ENCODE data around the gene ADAM33. TPM values are rescaled to one million over a fixed set of nuclear protein-coding genes. Genes with fewer than 3 reads are reported as not detected.

ADAM33 gene
- total RNA-seq, 1 experiment from 2014 or later: not detected

DNA sequence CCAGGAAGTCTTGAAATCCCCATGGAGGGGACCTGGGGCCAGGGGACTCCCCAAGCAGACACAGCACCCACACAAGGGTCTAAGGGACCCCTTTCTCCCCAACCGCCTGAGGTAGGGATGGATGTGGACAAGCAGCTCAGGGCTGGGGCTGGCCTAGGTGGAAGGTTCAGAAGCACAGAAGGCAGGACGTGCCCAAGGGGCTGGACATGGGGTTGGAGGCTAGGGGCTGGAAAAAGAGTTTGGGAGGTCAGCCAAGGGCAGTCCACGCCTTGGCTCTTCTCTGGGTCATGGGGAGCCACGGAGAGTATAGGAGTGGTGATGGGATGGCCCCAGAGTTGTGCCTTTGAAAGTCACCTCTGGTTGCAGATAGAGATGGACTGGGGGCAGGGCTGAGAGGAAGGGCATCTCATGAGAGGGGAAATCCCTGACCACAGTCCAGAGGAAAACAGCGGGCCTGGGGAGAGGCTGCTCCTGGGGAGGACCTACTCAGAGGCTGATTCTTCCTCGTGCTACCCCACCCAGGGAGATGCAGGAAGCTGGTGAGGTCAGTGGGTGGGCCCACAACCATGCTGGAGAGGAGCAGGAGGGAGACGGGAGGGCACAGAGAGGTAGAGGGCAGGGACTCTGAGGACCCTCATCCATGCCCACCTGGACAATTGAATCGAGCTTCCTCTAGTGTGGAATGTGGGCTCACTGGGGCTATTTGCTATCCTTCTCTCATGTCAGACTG lies 48.2 kb upstream of the ADAM33 start:
- no TSS peak for BruUV-seq (replicated peaks)
- Histone ChIP-seq H3K9me3 (ENCODE audit: low read depth, low read length, poor library complexity, severe bottlenecking) (no peaks in the 10 kb centered on the region), H3K36me3 (ENCODE audit: insufficient read depth, low read length, poor library complexity, severe bottlenecking) (no peaks in the 10 kb centered on the region), H3K4me3 (ENCODE audit: low read depth, low read length, poor library complexity, severe bottlenecking) (no peak overlapping the region), H3K27ac (ENCODE audit: low read depth, low read length, poor library complexity, severe bottlenecking) (no peak overlapping the region), H3K27me3 (replicated peaks; ENCODE audit: insufficient read depth, low read depth, low read length, poor library complexity) (no peaks in the 10 kb centered on the region), H3K4me1 (ENCODE audit: insufficient read depth, low read length, poor library complexity, severe bottlenecking) (peaks cover 9% of the 10 kb centered on the region)
- no peak for TF ChIP-seq EZH2 (IDR thresholded peaks at IDR 0.05; ENCODE audit: borderline replicate concordance, low read depth, low read length, poor library complexity, severe bottlenecking)
- CTCF ChIA-PET: no interaction called here
- no peak for DNase-seq (ENCODE audit: low spot score)
- intact Hi-C loops (cut with micrococcal nuclease; ENCODE audit: unreplicated experiment): no loop called here
- POLR2A ChIA-PET (ENCODE audit: low non-redundant PET): no interaction called here

DNA sequence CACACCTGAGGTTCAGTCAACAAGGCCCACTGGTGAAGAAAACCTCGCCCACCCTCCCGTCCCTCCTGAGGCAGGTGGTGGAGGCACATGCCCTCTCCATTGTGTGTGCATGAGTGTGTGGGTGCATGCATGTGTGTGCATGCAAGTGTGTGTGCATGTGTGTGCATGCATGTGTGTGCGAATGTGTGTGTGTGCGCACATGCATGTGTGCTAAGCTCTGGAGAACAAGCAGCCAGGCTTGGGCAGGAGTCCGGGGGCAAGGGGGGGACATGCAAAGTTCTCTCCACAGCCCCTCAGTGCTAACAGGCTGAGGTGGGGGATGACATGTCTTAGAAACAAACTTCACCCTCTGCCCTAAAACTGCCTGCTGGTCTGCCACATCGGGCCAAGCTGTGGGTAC lies 47.6 kb upstream of the ADAM33 start:
- BruUV-seq (replicated peaks): no TSS peak
- H3K36me3 ChIP-seq (ENCODE audit: insufficient read depth, low read length, poor library complexity, severe bottlenecking): no peaks in the 10 kb centered on the region
- DNase-seq (ENCODE audit: low spot score): no peak
- ChIA-PET CTCF (no interaction called here), POLR2A (ENCODE audit: low non-redundant PET) (interaction anchor here (0.6 kb wide), 1 partner anchor 14 kb away, joined by 4 read pairs; no protein-coding TSS in a partner anchor)
- no peaks in the 10 kb centered on the region for H3K9me3 ChIP-seq (ENCODE audit: low read depth, low read length, poor library complexity, severe bottlenecking)
- H3K27me3 ChIP-seq (replicated peaks; ENCODE audit: insufficient read depth, low read depth, low read length, poor library complexity): no peaks in the 10 kb centered on the region
- TF ChIP-seq EZH2 (IDR thresholded peaks at IDR 0.05; ENCODE audit: borderline replicate concordance, low read depth, low read length, poor library complexity, severe bottlenecking): no peak
- TF ChIP-seq CTCF (conservative IDR thresholded peaks at IDR 0.05; ENCODE audit: low read depth, low read length): no peak
- peaks cover 9% of the 10 kb centered on the region for H3K4me1 ChIP-seq (ENCODE audit: insufficient read depth, low read length, poor library complexity, severe bottlenecking)
- H3K27ac ChIP-seq (ENCODE audit: low read depth, low read length, poor library complexity, severe bottlenecking): no peak overlapping the region
- intact Hi-C loops (cut with micrococcal nuclease; ENCODE audit: unreplicated experiment): no loop called here
- no peak overlapping the region for H3K4me3 ChIP-seq (ENCODE audit: low read depth, low read length, poor library complexity, severe bottlenecking)

- Histone ChIP-seq H3K4me3 (ENCODE audit: low read depth, low read length, poor library complexity, severe bottlenecking) (no peak overlapping the region), H3K4me1 (ENCODE audit: insufficient read depth, low read length, poor library complexity, severe bottlenecking) (peaks cover 9% of the 10 kb centered on the region), H3K9me3 (ENCODE audit: low read depth, low read length, poor library complexity, severe bottlenecking) (no peaks in the 10 kb centered on the region), H3K36me3 (ENCODE audit: insufficient read depth, low read length, poor library complexity, severe bottlenecking) (no peaks in the 10 kb centered on the region), H3K27me3 (replicated peaks; ENCODE audit: insufficient read depth, low read depth, low read length, poor library complexity) (no peaks in the 10 kb centered on the region), H3K27ac (ENCODE audit: low read depth, low read length, poor library complexity, severe bottlenecking) (no peak overlapping the region)
- BruUV-seq (replicated peaks): no TSS peak
- ChIA-PET POLR2A (ENCODE audit: low non-redundant PET) (interaction anchor here (0.6 kb wide), 1 partner anchor 14 kb away, joined by 4 read pairs; no protein-coding TSS in a partner anchor), CTCF (no interaction called here)
- TF ChIP-seq CTCF (conservative IDR thresholded peaks at IDR 0.05; ENCODE audit: low read depth, low read length) (no peak), EZH2 (IDR thresholded peaks at IDR 0.05; ENCODE audit: borderline replicate concordance, low read depth, low read length, poor library complexity, severe bottlenecking) (no peak)
- intact Hi-C loops (cut with micrococcal nuclease; ENCODE audit: unreplicated experiment): no loop called here
- no peak for DNase-seq (ENCODE audit: low spot score)
Measured at GRCh38 chr20:3728876-3729275, 47.1 kb upstream of the ADAM33 start.

DNA sequence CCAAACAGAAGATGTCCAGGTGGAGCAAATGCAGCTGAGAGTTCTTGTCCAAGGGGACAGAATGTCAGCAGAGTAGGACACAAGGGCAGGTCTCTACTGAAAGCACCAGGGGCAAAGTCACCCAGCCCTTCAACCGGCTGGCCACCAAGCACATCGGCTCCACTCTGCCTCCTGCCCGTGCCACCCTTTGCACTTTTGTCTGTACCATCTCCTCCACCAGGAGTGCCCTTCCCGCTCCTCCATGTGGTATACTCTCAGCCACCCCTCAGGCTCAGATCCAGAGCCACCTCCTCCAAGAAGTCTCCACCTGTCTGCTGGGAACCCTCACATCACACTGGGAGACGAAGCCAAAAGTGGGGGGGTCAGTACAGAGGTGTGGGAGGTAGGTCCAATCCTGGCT lies 46.5 kb upstream of the ADAM33 start:
- Histone ChIP-seq H3K27me3 (replicated peaks; ENCODE audit: insufficient read depth, low read depth, low read length, poor library complexity) (no peaks in the 10 kb centered on the region), H3K9me3 (ENCODE audit: low read depth, low read length, poor library complexity, severe bottlenecking) (no peaks in the 10 kb centered on the region), H3K36me3 (ENCODE audit: insufficient read depth, low read length, poor library complexity, severe bottlenecking) (no peaks in the 10 kb centered on the region), H3K4me1 (ENCODE audit: insufficient read depth, low read length, poor library complexity, severe bottlenecking) (peaks cover 9% of the 10 kb centered on the region), H3K4me3 (ENCODE audit: low read depth, low read length, poor library complexity, severe bottlenecking) (no peak overlapping the region), H3K27ac (ENCODE audit: low read depth, low read length, poor library complexity, severe bottlenecking) (no peak overlapping the region)
- TF ChIP-seq EZH2 (IDR thresholded peaks at IDR 0.05; ENCODE audit: borderline replicate concordance, low read depth, low read length, poor library complexity, severe bottlenecking) (no peak), CTCF (conservative IDR thresholded peaks at IDR 0.05; ENCODE audit: low read depth, low read length) (no peak)
- ChIA-PET POLR2A (ENCODE audit: low non-redundant PET) (no interaction called here), CTCF (no interaction called here)
- DNase-seq (ENCODE audit: low spot score): no peak
- intact Hi-C loops (cut with micrococcal nuclease; ENCODE audit: unreplicated experiment): no loop called here
- no TSS peak for BruUV-seq (replicated peaks)

All from A673 (cell line).